Body of pancreas (tissue), 4 donors: ENCODE data around the gene REELD1. TPM values are rescaled to one million over a fixed set of nuclear protein-coding genes. Genes with fewer than 3 reads are reported as not detected.
A peak's percentile ranks its signal among the peaks of the same experiment; 100 is the strongest.

ENCODE experiments used
- ATAC-seq: fragments of 150-250 bp; one replicate; pipeline ENCODE4 v1.9.1; 2016
- DNase-seq, 4 donors: peaks; one replicate each; pipeline ENCODE4 v3.0.0-alpha.2; 2019
- H3K27ac ChIP-seq, 4 donors: fragments of 200-600 bp; sonication (generic); 1 replicate in 3 of 4; 2 replicates in 1 of 4; pipeline versions ENCODE4 v1.5.1 to v1.6.1; 2016 to 2019; ENCODE audit warnings: mild to moderate bottlenecking in 1 of 4, mixed read lengths in 1 of 4, moderate library complexity in 1 of 4
- H3K27me3 ChIP-seq, 2 donors: fragments of 200-600 bp; sonication (generic); one replicate each; pipeline ENCODE4 v1.6.0; 2016; ENCODE audit warnings: mild to moderate bottlenecking in 1 of 2
- H3K36me3 ChIP-seq, 2 donors: fragments of 200-600 bp; sonication (generic); replicated peaks in 1 of 2; 2 replicates each; pipeline ENCODE4 v1.5.1; 2016; ENCODE audit warnings: low read depth in 2 of 2; ENCODE audit not compliant: insufficient read depth in 1 of 2
- H3K4me1 ChIP-seq: fragments of 200-600 bp; sonication (generic); one replicate; pipeline ENCODE4 v1.6.0; 2016
- H3K4me3 ChIP-seq, 2 donors: fragments of 200-600 bp; sonication (generic); 1 replicate in 1 of 2; 2 replicates in 1 of 2; pipeline ENCODE4 v1.5.1; 2016 to 2019
- H3K9me3 ChIP-seq, 3 donors: fragments of 200-600 bp; sonication (generic); 1 replicate in 2 of 3; 2 replicates in 1 of 3; pipeline ENCODE4 v1.5.1; 2016
- POLR2A ChIP-seq, 3 donors: fragments of 450-650 bp; IDR thresholded peaks; one replicate each; pipeline ENCODE4 v1.6.1; 2016; ENCODE audit warnings: antibody characterized with exemption in 3 of 3, mild to moderate bottlenecking in 2 of 3
- WGBS, 2 donors: methylation state at CpG; one replicate each; pipeline ENCODE4 v1.1.5; 2017; 5-methylcytosine and 5-hydroxymethylcytosine counted together
- intact Hi-C: fragments of 100-400 bp; cut with DNase I; formaldehyde crosslinking; loops from one replicate; pipeline ENCODE4 v1.15.1; 2023
- total RNA-seq, 2 donors: library from RNA; depleted of rRNA; stranded (reverse); fragments of >200 nt; gene quantifications; one replicate each; pipeline ENCODE4 v1.1.0, GENCODE V29; 2016
- TF ChIP-seq, protein P1 (sequence below), 7 experiments: fragments of 450-650 bp in 4 of 7; fragments of 200-600 bp in 3 of 7; sonication (generic) in 3 of 7; IDR thresholded peaks; one replicate each; pipeline ENCODE4 v1.5.1; 2016 to 2019; ENCODE audit warnings: antibody characterized with exemption in 7 of 7

REELD1 gene
- total RNA-seq, 2 donors from 2014 or later, result 0.78 TPM; not detected in 1

DNA sequence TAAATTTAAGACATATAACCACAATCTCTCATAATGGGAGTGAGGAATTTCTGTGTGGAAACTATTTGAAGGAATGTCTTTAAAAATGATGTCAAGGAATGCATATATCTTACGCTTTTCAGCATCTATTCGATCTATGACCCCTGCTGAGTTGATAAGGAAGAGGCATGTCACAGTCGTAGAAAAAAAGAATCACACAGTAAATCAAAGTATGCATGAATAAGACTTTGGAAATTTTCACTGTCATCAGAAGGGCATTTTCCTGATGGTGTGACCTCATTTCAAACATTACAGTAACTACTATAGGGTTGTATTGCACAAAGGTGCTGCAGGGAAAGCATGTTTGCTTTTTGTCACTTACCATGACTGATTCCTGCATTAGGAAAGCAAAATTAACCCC lies 41.5 kb downstream of the REELD1 start:
- 49 to 50% methylated on average over 3 of the region's 3 CpGs for WGBS, 2 donors
- H3K27ac ChIP-seq, result no peak overlapping the region
- H3K4me3 ChIP-seq, result no peak overlapping the region
- DNase-seq, result no peak
- intact Hi-C loops, result no loop called here
- no peaks in the 10 kb centered on the region for H3K27me3 ChIP-seq
- peak; percentile 27 for ATAC-seq
- H3K4me1 ChIP-seq, result no peaks in the 10 kb centered on the region
- TF ChIP-seq POLR2A (IDR thresholded peaks at IDR 0.05), result no peak
- TF ChIP-seq, protein P1, sequence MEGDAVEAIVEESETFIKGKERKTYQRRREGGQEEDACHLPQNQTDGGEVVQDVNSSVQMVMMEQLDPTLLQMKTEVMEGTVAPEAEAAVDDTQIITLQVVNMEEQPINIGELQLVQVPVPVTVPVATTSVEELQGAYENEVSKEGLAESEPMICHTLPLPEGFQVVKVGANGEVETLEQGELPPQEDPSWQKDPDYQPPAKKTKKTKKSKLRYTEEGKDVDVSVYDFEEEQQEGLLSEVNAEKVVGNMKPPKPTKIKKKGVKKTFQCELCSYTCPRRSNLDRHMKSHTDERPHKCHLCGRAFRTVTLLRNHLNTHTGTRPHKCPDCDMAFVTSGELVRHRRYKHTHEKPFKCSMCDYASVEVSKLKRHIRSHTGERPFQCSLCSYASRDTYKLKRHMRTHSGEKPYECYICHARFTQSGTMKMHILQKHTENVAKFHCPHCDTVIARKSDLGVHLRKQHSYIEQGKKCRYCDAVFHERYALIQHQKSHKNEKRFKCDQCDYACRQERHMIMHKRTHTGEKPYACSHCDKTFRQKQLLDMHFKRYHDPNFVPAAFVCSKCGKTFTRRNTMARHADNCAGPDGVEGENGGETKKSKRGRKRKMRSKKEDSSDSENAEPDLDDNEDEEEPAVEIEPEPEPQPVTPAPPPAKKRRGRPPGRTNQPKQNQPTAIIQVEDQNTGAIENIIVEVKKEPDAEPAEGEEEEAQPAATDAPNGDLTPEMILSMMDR (IDR thresholded peaks at IDR 0.05), result no peak
- no peaks in the 10 kb centered on the region for H3K9me3 ChIP-seq
- no peaks in the 10 kb centered on the region for H3K36me3 ChIP-seq

DNA sequence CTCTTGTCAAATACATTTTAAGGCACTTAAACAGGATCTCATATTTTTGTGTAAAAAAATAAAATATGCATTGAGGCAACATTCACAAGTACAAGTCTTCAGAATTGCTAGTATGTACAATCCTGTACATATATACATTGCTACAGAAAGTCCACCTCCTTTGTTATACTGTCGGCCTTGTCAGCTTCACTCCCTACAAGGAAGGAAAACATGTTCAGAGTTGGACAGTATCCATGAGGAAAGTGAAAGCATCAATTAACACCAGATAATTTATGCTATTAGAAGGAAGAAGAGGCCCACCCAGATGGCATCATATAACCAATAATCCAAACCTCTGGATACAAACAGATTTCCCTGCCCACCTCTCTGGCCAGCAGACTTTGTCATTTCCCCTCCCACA lies 42.0 kb downstream of the REELD1 start:
- TF ChIP-seq POLR2A (IDR thresholded peaks at IDR 0.05), result no peak
- TF ChIP-seq, protein P1 (IDR thresholded peaks at IDR 0.05), result no peak
- intact Hi-C loops, result no loop called here
- 52 to 56% methylated on average over 1 of the region's 1 CpG for WGBS, 2 donors
- H3K27me3 ChIP-seq, result no peaks in the 10 kb centered on the region
- H3K4me3 ChIP-seq, result no peak overlapping the region
- no peaks in the 10 kb centered on the region for H3K9me3 ChIP-seq
- no peak for DNase-seq
- H3K36me3 ChIP-seq, result no peaks in the 10 kb centered on the region
- peak overlapping the region in 1 of 4 donors; percentile 3 for H3K27ac ChIP-seq
- no peaks in the 10 kb centered on the region for H3K4me1 ChIP-seq
- ATAC-seq, result no peak

DNA sequence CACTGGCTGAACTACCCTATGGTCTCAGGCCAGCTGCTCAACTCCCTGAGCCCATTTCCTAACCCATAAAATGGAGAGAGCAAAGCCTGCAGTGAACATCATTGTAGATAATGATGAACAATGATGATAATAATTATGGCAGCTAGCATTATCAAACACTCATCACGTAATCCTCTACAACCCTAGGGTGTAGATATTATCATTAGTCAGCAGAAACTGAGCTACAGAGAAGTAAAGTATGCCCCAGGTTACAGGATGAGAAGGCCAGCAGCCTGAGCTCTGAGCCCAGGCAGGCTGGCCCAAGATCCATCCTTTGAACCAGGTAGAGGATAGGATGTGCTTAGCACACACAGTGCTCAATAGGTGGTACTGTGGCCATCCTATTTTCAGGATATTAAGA lies 43.2 kb downstream of the REELD1 start:
- WGBS, 2 donors, result 83 to 100% methylated on average over 1 of the region's 1 CpG
- Histone ChIP-seq H3K9me3 (no peaks in the 10 kb centered on the region), H3K4me1 (no peaks in the 10 kb centered on the region), H3K4me3 (no peak overlapping the region), H3K27ac (no peak overlapping the region), H3K36me3 (no peaks in the 10 kb centered on the region), H3K27me3 (no peaks in the 10 kb centered on the region)
- TF ChIP-seq, protein P1 (IDR thresholded peaks at IDR 0.05), result no peak
- TF ChIP-seq POLR2A (IDR thresholded peaks at IDR 0.05), result no peak
- DNase-seq (no peak), ATAC-seq (no peak)
- intact Hi-C loops, result no loop called here

DNA sequence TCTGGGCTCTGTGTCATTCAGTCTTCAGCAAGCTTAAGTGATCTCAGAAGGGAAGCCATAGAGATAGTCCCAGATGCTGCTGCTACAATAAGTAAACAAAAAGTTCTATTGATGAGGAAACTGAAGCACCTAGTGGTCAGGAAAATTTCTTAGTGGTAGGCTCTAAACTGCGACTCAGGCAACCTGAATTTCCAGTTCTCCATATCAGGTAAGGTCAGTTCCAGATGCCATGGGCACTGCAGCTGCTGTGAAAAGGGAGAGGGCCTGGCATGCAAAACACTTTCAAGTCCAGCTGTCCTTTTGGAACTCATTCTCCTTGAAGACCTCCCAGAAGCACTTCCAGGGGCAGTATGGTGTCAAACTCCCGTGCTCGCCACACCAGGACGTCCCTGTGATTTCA lies 46.2 kb downstream of the REELD1 start:
- Histone ChIP-seq H3K4me1 (no peaks in the 10 kb centered on the region), H3K9me3 (no peaks in the 10 kb centered on the region), H3K27me3 (no peaks in the 10 kb centered on the region), H3K27ac (no peak overlapping the region), H3K36me3 (no peaks in the 10 kb centered on the region), H3K4me3 (no peak overlapping the region)
- intact Hi-C loops, result no loop called here
- DNase-seq (no peak), ATAC-seq (no peak)
- TF ChIP-seq, protein P1 (IDR thresholded peaks at IDR 0.05), result no peak
- TF ChIP-seq POLR2A (IDR thresholded peaks at IDR 0.05), result no peak
- 76 to 78% methylated on average over 4 of the region's 4 CpGs for WGBS, 2 donors

DNA sequence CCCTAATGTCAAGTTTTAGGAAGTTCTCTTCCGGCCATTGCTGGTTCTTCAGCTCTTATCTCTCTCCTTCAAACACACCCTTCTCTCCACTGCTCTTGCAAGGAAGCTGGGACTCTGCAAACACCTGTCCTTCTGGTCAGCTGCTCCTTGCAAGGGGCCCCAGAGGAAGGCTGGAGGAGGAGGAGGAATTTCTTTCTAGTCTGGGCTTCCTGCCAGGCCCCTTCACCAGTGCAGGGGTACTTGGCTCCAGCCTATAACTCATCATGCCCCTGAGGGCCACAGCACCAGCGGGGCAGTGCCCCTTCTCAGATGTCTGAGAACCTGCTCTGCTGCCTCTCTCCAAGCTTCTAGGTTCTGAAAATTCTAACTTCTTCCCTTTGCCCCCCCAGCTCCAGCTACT lies 46.7 kb downstream of the REELD1 start:
- Histone ChIP-seq H3K4me1 (no peaks in the 10 kb centered on the region), H3K27ac (no peak overlapping the region), H3K9me3 (no peaks in the 10 kb centered on the region), H3K27me3 (no peaks in the 10 kb centered on the region), H3K4me3 (no peak overlapping the region), H3K36me3 (no peaks in the 10 kb centered on the region)
- 95 to 100% methylated on average over 2 of the region's 2 CpGs for WGBS, 2 donors
- intact Hi-C loops, result no loop called here
- DNase-seq (no peak), ATAC-seq (no peak)
- no peak for TF ChIP-seq POLR2A (IDR thresholded peaks at IDR 0.05)
- TF ChIP-seq, protein P1 (IDR thresholded peaks at IDR 0.05), result no peak
